ENCODE data around the gene PDE10A. TPM values are rescaled to one million over a fixed set of nuclear protein-coding genes. Genes with fewer than 3 reads are reported as not detected.

PDE10A gene
- total RNA-seq, 1 experiment from 2014 or later = 1.8 TPM

- no TSS peak for BruUV-seq (replicated peaks)
- H3K27ac Mint-ChIP-seq (ENCODE audit: low read depth, unreplicated experiment) = no peak overlapping the region
- ChIA-PET POLR2A (no interaction called here), CTCF (no interaction called here)
- no peaks in the 10 kb centered on the region for H3K36me3 Mint-ChIP-seq (ENCODE audit: insufficient read depth, unreplicated experiment)
- H3K27me3 Mint-ChIP-seq (ENCODE audit: insufficient read depth, unreplicated experiment) = no peaks in the 10 kb centered on the region
- no peak overlapping the region for H3K4me3 Mint-ChIP-seq (ENCODE audit: unreplicated experiment)
- TF ChIP-seq CTCF (IDR thresholded peaks at IDR 0.05; ENCODE audit: unreplicated experiment) = no peak
- H3K9me3 Mint-ChIP-seq (ENCODE audit: unreplicated experiment) = no peaks in the 10 kb centered on the region
- H3K4me1 Mint-ChIP-seq (ENCODE audit: insufficient read depth, unreplicated experiment) = no peaks in the 10 kb centered on the region
- intact Hi-C loops (cut with micrococcal nuclease) = no loop called here
- no peak for DNase-seq (ENCODE audit: unreplicated experiment)
Observed at GRCh38 chr6:165637586-165637985, 25.5 kb downstream of the PDE10A start.

GRCh38 chr6:165636402-165637048, 26.5 kb downstream of the PDE10A start:
- no peak overlapping the region for H3K27ac Mint-ChIP-seq (ENCODE audit: low read depth, unreplicated experiment)
- H3K4me3 Mint-ChIP-seq (ENCODE audit: unreplicated experiment) = no peak overlapping the region
- no TSS peak for BruUV-seq (replicated peaks)
- H3K36me3 Mint-ChIP-seq (ENCODE audit: insufficient read depth, unreplicated experiment) = no peaks in the 10 kb centered on the region
- intact Hi-C loops (cut with micrococcal nuclease) = no loop called here
- POLR2A ChIA-PET = no interaction called here
- DNase-seq (ENCODE audit: unreplicated experiment) = no peak
- H3K27me3 Mint-ChIP-seq (ENCODE audit: insufficient read depth, unreplicated experiment) = no peaks in the 10 kb centered on the region
- CTCF ChIA-PET = interaction anchor here (0.8 kb wide), 1 partner anchor 199 kb away, joined by 3 read pairs; no protein-coding TSS in a partner anchor
- H3K9me3 Mint-ChIP-seq (ENCODE audit: unreplicated experiment) = no peaks in the 10 kb centered on the region
- no peak for TF ChIP-seq CTCF (IDR thresholded peaks at IDR 0.05; ENCODE audit: unreplicated experiment)
- H3K4me1 Mint-ChIP-seq (ENCODE audit: insufficient read depth, unreplicated experiment) = no peaks in the 10 kb centered on the region

GRCh38 chr6:165635965-165636364, 27.1 kb downstream of the PDE10A start:
- no peak for DNase-seq (ENCODE audit: unreplicated experiment)
- Mint-ChIP-seq H3K27me3 (ENCODE audit: insufficient read depth, unreplicated experiment) (no peaks in the 10 kb centered on the region), H3K4me3 (ENCODE audit: unreplicated experiment) (no peak overlapping the region), H3K36me3 (ENCODE audit: insufficient read depth, unreplicated experiment) (no peaks in the 10 kb centered on the region), H3K9me3 (ENCODE audit: unreplicated experiment) (no peaks in the 10 kb centered on the region), H3K4me1 (ENCODE audit: insufficient read depth, unreplicated experiment) (no peaks in the 10 kb centered on the region), H3K27ac (ENCODE audit: low read depth, unreplicated experiment) (no peak overlapping the region)
- TF ChIP-seq CTCF (IDR thresholded peaks at IDR 0.05; ENCODE audit: unreplicated experiment) = no peak
- intact Hi-C loops (cut with micrococcal nuclease) = no loop called here
- CTCF ChIA-PET = interaction anchor here (0.8 kb wide), 1 partner anchor 200 kb away, joined by 3 read pairs; no protein-coding TSS in a partner anchor
- POLR2A ChIA-PET = no interaction called here
- BruUV-seq (replicated peaks) = no TSS peak

- ChIA-PET CTCF (no interaction called here), POLR2A (no interaction called here)
- no TSS peak for BruUV-seq (replicated peaks)
- intact Hi-C loops (cut with micrococcal nuclease) = no loop called here
- no peak for DNase-seq (ENCODE audit: unreplicated experiment)
- Mint-ChIP-seq H3K4me3 (ENCODE audit: unreplicated experiment) (no peak overlapping the region), H3K36me3 (ENCODE audit: insufficient read depth, unreplicated experiment) (no peaks in the 10 kb centered on the region), H3K9me3 (ENCODE audit: unreplicated experiment) (no peaks in the 10 kb centered on the region), H3K4me1 (ENCODE audit: insufficient read depth, unreplicated experiment) (no peaks in the 10 kb centered on the region), H3K27me3 (ENCODE audit: insufficient read depth, unreplicated experiment) (no peaks in the 10 kb centered on the region), H3K27ac (ENCODE audit: low read depth, unreplicated experiment) (no peak overlapping the region)
- TF ChIP-seq CTCF (IDR thresholded peaks at IDR 0.05; ENCODE audit: unreplicated experiment) = no peak
Observed at GRCh38 chr6:165634101-165634880, 28.8 kb downstream of the PDE10A start.

Measured in MCF 10A (cell line).